ENCODE measurements around the gene LHFPL2.

- TF ChIP-seq POLR2AphosphoS5 (IDR thresholded peaks at IDR 0.05; ENCODE audit: low read depth, low read length) (no peak), SIN3A (IDR thresholded peaks at IDR 0.05; ENCODE audit: borderline replicate concordance, low read depth, low read length) (no peak), CTCF (IDR thresholded peaks at IDR 0.05) (no peak), MXI1 (IDR thresholded peaks at IDR 0.05; ENCODE audit: low read depth, low read length) (no peak), MAX (IDR thresholded peaks at IDR 0.05; ENCODE audit: low read depth) (no peak)
These were observed 86.6 kb downstream of the LHFPL2 start for GRCh38 chr5:78562001-78562400.
